ENCODE results near the gene ATRNL1.

The ATRNL1 gene

DNA sequence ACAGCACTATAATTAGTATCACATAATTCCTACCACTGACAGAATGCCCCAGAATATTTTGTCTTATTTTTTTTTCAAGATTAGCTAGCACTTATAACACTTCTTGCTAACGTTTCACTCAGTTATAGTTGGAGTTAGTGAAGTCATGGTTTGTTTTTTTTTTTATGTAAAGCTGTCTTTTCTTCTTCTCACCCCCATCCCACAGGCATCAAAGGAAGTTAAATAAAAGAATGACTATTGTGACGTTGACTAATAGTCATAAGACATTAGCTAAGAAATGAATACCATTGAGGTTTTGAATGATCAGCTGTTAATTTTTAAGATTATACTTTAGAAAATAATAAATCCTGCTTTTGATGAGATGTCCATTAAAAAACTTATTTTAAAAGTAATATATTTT is 681.6 kb downstream of the ATRNL1 start:
- H3K4me3 ChIP-seq (ENCODE audit: low read length): no peak overlapping the region
- TF ChIP-seq, protein P1, sequence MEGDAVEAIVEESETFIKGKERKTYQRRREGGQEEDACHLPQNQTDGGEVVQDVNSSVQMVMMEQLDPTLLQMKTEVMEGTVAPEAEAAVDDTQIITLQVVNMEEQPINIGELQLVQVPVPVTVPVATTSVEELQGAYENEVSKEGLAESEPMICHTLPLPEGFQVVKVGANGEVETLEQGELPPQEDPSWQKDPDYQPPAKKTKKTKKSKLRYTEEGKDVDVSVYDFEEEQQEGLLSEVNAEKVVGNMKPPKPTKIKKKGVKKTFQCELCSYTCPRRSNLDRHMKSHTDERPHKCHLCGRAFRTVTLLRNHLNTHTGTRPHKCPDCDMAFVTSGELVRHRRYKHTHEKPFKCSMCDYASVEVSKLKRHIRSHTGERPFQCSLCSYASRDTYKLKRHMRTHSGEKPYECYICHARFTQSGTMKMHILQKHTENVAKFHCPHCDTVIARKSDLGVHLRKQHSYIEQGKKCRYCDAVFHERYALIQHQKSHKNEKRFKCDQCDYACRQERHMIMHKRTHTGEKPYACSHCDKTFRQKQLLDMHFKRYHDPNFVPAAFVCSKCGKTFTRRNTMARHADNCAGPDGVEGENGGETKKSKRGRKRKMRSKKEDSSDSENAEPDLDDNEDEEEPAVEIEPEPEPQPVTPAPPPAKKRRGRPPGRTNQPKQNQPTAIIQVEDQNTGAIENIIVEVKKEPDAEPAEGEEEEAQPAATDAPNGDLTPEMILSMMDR (IDR thresholded peaks at IDR 0.05; ENCODE audit: insufficient read depth, low read depth, low read length, missing control alignments): no peak
- DNase-seq (ENCODE audit: low read depth): no peak

DNA sequence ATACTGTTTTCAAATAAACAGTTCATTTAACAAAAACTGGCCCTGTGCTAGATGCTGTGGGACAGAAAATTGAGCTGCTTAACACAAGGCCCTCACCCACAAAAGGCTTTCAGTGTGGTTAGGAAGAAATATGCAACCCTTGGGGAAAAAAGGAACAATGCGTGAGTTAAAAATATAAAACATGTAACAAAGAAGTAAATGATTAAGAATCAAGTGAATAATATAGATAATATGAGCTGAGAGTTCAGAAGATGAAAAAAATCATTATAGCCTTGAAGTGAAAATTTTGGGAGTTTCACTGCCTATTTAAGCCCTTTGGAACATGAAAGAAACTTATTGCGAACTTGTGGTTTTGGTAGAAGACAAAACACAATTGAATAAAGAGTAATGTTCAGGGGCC is 684.5 kb downstream of the ATRNL1 start:
- TF ChIP-seq, protein P1 (IDR thresholded peaks at IDR 0.05; ENCODE audit: insufficient read depth, low read depth, low read length, missing control alignments): no peak
- DNase-seq (ENCODE audit: low read depth): no peak
- H3K4me3 ChIP-seq (ENCODE audit: low read length): no peak overlapping the region

DNA sequence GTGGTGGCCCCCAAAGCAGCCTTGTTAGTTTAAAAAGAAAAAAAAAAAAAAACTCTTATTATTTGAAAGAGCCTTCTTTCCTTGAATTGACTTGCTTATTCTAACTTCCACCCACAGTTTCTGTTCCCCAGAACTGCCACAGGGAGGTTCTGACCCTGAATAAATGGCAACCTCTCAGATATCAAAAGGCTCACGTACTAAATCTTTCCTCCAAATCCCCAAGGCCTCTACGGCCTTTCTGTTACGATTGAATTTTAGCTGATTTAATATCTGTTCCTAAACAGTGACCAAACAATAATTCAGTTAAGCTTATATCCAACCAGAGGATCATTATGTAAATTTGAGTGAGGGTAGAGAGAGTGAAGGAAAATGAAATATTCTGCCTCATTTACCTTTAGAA is 697.1 kb downstream of the ATRNL1 start:
- TF ChIP-seq, protein P1 (IDR thresholded peaks at IDR 0.05; ENCODE audit: insufficient read depth, low read depth, low read length, missing control alignments): no peak

DNA sequence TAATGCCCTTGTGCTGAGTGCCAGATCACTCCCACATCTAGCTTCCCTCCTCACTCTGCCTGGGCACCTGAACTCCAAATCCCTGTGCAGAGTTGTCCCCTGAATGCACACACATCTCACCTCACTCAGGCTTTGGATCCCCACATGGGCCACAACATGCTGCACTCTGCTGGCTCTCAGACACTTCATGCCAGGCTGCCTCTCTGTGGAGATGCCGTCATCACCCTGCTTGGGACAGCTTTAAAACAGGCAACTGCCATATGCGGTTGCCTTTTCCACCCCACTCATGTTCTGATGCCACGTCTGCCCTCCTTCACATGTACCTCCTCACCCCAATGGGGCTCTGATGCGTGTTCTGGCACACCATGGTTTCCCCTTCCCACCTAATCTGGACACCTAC is 702.8 kb downstream of the ATRNL1 start:
- TF ChIP-seq, protein P1 (IDR thresholded peaks at IDR 0.05; ENCODE audit: insufficient read depth, low read depth, low read length, missing control alignments): no peak
- H3K4me3 ChIP-seq (ENCODE audit: low read length): no peak overlapping the region
- no peak for DNase-seq (ENCODE audit: low read depth)

More for the DNA sequence above, 697.1 kb downstream of the ATRNL1 start:
- no peak overlapping the region for H3K4me3 ChIP-seq (ENCODE audit: low read length)
- DNase-seq (ENCODE audit: low read depth): no peak

DNA sequence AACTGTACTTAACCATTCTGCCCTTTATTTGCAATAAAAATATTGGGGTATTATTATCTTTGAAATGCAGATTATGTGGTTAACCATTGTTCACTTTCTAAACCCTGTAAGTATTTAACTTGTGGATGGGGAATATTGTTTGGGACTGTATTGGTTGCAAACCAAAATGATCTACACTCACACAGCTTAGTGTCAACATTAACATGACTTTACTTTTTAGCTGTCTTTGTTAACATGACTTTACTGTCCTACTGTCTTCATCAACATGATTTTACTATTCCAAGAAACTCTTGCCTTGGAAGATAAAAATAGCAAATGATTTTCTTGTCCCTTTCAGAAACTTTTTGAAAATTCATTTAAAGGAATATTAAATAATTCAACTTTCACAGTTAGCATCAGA is 708.3 kb downstream of the ATRNL1 start:
- H3K4me3 ChIP-seq (ENCODE audit: low read length): no peak overlapping the region
- no peak for DNase-seq (ENCODE audit: low read depth)
- TF ChIP-seq, protein P1 (IDR thresholded peaks at IDR 0.05; ENCODE audit: insufficient read depth, low read depth, low read length, missing control alignments): no peak

DNA sequence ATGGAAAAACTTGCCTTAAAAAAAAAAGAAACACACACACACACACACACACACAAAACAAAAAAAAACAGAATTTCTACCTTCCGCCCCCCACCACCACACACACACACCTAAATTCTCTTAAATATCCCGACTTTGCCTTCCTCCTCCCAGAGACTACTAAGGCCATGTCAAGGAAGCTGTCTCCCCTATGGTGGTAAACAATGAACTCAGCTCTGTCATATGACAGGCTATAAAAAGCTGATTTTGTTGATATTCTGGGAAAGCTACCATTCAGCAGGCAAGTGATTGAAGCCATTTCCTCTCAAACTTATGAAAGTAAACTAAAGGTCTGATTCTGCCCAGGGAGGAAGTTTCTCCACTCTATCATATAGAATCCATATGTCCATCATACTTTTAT is 708.8 kb downstream of the ATRNL1 start:
- no peak for DNase-seq (ENCODE audit: low read depth)
- no peak overlapping the region for H3K4me3 ChIP-seq (ENCODE audit: low read length)
- TF ChIP-seq, protein P1 (IDR thresholded peaks at IDR 0.05; ENCODE audit: insufficient read depth, low read depth, low read length, missing control alignments): no peak

DNA sequence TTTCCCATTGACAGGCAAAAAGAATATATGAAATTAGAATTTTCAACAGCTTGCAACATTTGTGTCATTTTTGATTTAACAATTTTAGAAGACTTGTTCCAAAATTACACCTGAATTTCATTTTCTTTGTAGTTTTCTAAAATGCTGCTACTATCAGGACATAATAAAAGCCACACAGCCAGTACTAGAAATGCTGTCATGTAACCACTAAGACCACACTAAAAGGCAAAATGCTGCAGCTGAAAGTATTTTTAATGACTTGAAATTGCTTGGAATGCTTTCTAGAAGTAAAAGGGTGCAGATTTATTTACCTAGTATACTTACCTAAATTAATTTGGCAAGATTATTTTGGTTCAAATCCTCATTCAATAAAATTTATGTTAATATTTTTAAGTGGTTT is 709.7 kb downstream of the ATRNL1 start:
- DNase-seq (ENCODE audit: low read depth): no peak
- H3K4me3 ChIP-seq (ENCODE audit: low read length): no peak overlapping the region
- TF ChIP-seq, protein P1 (IDR thresholded peaks at IDR 0.05; ENCODE audit: insufficient read depth, low read depth, low read length, missing control alignments): no peak

Data from epithelial cell of esophagus (primary cell).